ENCODE data around the gene KCNK16. TPM values are rescaled to one million over a fixed set of nuclear protein-coding genes. Genes with fewer than 3 reads are reported as not detected.

The KCNK16 gene
- total RNA-seq, 1 donor, result not detected

DNA sequence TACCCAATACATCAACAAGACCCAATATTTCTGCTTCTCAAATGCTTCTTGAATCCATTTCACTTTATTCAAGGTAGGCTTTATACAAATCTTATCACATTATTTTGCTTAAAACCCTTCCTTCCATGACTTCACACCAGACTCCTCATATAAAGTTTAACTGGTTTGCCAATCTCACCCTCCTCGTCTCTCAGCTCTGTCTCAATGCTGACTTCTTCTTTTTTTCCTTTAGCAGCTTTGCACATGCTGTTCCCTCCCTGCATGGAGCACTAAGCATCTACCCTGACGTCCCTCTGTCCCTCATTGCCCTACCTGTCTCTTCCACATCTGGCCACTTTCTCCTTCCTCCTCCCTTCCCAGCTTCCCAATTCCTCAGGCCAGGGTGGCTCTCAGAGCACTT lies 39.7 kb downstream of the KCNK16 start:
- H3K4me3 ChIP-seq (ENCODE audit: low read depth, low read length), result no peak overlapping the region
- TF ChIP-seq, protein P1, sequence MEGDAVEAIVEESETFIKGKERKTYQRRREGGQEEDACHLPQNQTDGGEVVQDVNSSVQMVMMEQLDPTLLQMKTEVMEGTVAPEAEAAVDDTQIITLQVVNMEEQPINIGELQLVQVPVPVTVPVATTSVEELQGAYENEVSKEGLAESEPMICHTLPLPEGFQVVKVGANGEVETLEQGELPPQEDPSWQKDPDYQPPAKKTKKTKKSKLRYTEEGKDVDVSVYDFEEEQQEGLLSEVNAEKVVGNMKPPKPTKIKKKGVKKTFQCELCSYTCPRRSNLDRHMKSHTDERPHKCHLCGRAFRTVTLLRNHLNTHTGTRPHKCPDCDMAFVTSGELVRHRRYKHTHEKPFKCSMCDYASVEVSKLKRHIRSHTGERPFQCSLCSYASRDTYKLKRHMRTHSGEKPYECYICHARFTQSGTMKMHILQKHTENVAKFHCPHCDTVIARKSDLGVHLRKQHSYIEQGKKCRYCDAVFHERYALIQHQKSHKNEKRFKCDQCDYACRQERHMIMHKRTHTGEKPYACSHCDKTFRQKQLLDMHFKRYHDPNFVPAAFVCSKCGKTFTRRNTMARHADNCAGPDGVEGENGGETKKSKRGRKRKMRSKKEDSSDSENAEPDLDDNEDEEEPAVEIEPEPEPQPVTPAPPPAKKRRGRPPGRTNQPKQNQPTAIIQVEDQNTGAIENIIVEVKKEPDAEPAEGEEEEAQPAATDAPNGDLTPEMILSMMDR (IDR thresholded peaks at IDR 0.05; ENCODE audit: insufficient read depth, low read depth, low read length), result no peak
- no peak for DNase-seq (ENCODE audit: low read depth)

DNA sequence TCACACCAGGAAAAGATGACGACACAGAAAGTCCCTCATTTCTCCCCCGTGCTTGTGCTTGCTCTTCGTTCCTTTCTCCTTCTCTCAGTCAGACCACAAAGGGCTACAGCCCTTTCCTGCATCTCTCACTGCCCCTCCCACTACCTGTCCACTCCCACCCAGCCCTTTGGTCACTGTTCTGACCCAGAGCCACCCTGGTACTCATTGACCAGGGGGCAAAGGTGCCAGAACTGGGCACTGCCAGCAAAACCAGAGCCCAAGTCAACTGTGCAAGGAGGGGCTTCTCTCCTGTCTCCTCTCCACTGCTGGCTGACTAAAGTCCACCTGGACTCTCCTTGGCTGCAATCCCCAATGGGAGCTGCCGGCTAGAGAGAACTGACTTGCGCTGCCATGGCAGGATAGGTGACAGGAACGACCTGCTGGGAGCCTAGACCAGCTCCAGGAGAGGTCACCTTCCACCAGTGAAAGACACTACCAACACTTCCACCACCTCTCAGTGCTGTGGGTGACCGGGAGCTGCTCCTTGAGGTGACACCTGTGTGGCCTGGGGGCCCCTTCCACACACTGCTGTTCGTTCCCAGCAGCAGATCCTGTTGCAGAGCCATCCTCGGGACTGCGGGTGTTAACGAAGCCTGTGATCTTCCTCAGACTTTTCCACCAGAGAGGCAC lies 41.1 kb downstream of the KCNK16 start:
- TF ChIP-seq, protein P1 (IDR thresholded peaks at IDR 0.05; ENCODE audit: insufficient read depth, low read depth, low read length), result no peak
- no peak for DNase-seq (ENCODE audit: low read depth)
- no peak overlapping the region for H3K4me3 ChIP-seq (ENCODE audit: low read depth, low read length)

DNA sequence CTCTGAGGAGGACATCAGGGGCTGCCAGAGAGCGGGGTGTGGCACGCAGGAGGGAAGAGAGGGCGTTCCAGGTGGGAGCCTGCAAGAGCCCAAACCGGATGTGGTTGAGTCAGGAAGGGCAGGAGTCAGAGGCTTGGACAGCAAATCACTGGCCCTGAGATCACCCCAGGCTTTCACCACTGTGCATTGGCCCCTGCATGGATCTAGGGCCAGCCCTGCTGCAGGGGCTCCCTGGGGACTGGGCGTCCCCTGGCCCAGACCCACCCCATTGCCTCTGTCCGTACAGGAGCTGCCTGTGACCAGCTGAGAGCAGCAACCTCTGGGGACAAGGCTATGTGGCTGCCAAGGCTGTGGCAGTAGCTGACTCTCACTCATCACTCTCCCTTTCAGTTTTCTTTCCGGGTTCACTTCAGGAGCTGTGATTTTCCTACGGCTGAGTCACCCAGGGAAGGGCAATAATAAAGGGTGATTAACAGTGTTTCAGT lies 42.2 kb downstream of the KCNK16 start:
- TF ChIP-seq, protein P1 (IDR thresholded peaks at IDR 0.05; ENCODE audit: insufficient read depth, low read depth, low read length), result no peak
- no peak overlapping the region for H3K4me3 ChIP-seq (ENCODE audit: low read depth, low read length)
- no peak for DNase-seq (ENCODE audit: low read depth)

DNA sequence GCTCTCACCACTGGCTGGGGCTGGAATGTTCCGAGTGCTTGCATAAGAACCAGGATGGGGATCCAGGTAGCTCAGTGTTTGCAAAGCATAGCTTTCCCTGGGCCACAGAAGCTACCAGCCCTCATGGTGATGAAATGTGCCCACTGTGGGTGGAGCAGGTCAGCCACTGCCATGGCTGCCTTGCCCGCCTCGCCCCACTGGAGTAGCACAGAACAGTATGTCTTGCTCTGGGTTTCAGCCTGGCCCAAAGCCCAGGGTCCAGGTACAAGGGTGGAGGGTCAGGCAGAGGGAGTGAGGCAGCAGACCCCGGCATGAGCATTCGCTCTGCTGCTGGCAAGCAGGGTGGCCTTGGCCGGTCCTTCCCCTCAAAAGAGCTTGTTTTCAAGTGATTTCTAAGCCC lies 43.0 kb downstream of the KCNK16 start:
- DNase-seq (ENCODE audit: low read depth), result no peak
- H3K4me3 ChIP-seq (ENCODE audit: low read depth, low read length), result no peak overlapping the region
- TF ChIP-seq, protein P1 (IDR thresholded peaks at IDR 0.05; ENCODE audit: insufficient read depth, low read depth, low read length), result no peak

DNA sequence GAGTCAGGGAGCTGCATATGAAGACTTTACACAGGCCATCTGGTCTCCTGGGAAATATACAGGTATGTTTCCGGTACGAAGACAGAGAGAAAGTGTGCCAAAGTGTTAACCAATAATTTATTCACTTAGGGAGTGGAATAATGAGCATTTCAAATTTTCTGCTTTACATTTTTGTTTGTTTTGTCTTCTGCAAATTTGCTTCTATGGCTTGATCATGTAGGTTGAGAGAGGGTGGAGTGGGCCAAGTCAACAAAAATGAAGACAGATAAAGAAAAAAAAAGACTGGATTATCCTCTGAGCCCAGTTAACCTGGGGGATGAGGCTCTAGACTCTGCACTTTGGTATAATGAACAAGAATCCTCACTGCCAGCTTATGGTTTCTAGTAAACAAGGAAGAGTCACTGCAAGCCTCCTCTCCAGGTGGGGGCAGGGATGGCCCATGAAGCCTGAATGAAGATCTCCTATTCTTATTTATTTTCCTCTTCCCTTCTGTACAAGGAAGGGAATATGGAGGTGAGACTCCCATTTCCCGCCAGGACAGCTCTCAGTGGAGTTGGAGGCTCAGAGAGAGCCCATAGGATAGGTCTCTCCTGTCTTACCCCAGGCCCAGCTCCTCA lies 46.0 kb downstream of the KCNK16 start:
- H3K4me3 ChIP-seq (ENCODE audit: low read depth, low read length), result no peak overlapping the region
- TF ChIP-seq, protein P1 (IDR thresholded peaks at IDR 0.05; ENCODE audit: insufficient read depth, low read depth, low read length), result no peak
- DNase-seq (ENCODE audit: low read depth), result no peak

DNA sequence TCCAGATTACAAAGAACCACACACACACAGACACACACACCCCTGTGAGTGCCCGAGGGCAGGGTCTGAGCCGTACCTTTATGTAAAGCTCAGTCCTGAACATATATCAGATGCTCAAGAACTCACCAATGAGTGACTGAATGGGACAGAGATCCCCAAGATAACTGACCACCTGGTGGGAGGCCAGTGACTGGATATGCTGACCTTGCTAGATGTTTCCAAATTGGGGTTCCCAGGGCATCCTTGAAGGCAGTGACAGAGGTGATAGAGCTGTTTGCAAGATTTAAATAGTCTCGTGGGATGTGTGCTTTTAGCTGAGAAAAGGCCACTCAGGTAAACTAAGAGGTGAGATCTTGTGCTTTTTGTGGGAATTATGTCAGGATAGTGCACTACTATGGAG lies 47.6 kb downstream of the KCNK16 start:
- TF ChIP-seq, protein P1 (IDR thresholded peaks at IDR 0.05; ENCODE audit: insufficient read depth, low read depth, low read length), result no peak
- DNase-seq (ENCODE audit: low read depth), result no peak
- H3K4me3 ChIP-seq (ENCODE audit: low read depth, low read length), result no peak overlapping the region

Measured in fibroblast of villous mesenchyme (primary cell).